GM12865 (cell line): ENCODE data around the gene GDE1.
"Not testable (repeated sequence)": the region's sequence is repeated elsewhere in the genome, so short reads cannot be mapped to it uniquely, and the experiment has no call there.

Experiments
- DNase-seq: peaks from one replicate; pipeline ENCODE4 v3.0.0; 2010; ENCODE audit warnings: low read depth
- H3K4me3 ChIP-seq: 2 replicates; pipeline ENCODE4 v1.5.1; 2011; ENCODE audit warnings: mild to moderate bottlenecking, low read depth, low read length, control low read depth
- CTCF ChIP-seq: IDR thresholded peaks from 2 replicates; pipeline ENCODE4 v1.5.1; 2011; ENCODE audit warnings: low read length, control low read depth, low read depth, inconsistent platforms; ENCODE audit not compliant: insufficient read depth; ENCODE audit errors: missing control alignments

Gene GDE1

GRCh38 chr16:19555938-19556771 lies 34.3 kb upstream of the GDE1 start:
- no peak for TF ChIP-seq CTCF
- peak; percentile 65 for DNase-seq
- H3K4me3 ChIP-seq, result peak overlapping the region; percentile 87

GRCh38 chr16:19555186-19555937 lies 33.5 kb upstream of the GDE1 start, which contains the start of gene VPS35L:
VPS35L (plus strand) TSS chr16:19555703; CDS start chr16:19555730, 27 bp downstream.
- peak; percentile 100 for DNase-seq
- peak; percentile 83 for TF ChIP-seq CTCF
- peak within 1 kb of the TSS; percentile 87 for H3K4me3 ChIP-seq

- no peak for TF ChIP-seq CTCF
- no peak overlapping the region for H3K4me3 ChIP-seq
- no peak for DNase-seq
Observed at GRCh38 chr16:19549673-19550072, 27.8 kb upstream of the GDE1 start.

- no peak overlapping the region for H3K4me3 ChIP-seq
- DNase-seq, result no peak
- TF ChIP-seq CTCF, result no peak
Observed at GRCh38 chr16:19548144-19548543, 26.2 kb upstream of the GDE1 start.

GRCh38 chr16:19543278-19543996 lies 21.5 kb upstream of the GDE1 start:
- DNase-seq, H3K4me3 ChIP-seq: not testable (repeated sequence)

- TF ChIP-seq CTCF, result no peak
- no peak for DNase-seq
- no peak overlapping the region for H3K4me3 ChIP-seq
Observed at GRCh38 chr16:19542138-19542821, 20.4 kb upstream of the GDE1 start.
